ENCODE results near the gene STAMBP.
"Not testable (repeated sequence)": the region's sequence is repeated elsewhere in the genome, so short reads cannot be mapped to it uniquely, and the experiment has no call there.

The STAMBP gene

GRCh38 chr2:73894475-73894850, 65.7 kb downstream of the STAMBP start:
- DNase-seq (ENCODE audit: low read depth in 1 of 2, low spot score in 1 of 2): no peak
- no peak for TF ChIP-seq JUND (IDR thresholded peaks at IDR 0.05; ENCODE audit: low read depth)
- in situ Hi-C loops (cut with HindIII; ENCODE audit: low pct_unique_long_range_greater_than_20kb, low sequenced_read_pairs): no loop called here

GRCh38 chr2:73894877-73895276, 66.1 kb downstream of the STAMBP start:
- in situ Hi-C loops (cut with HindIII; ENCODE audit: low pct_unique_long_range_greater_than_20kb, low sequenced_read_pairs): no loop called here
- no peak for DNase-seq (ENCODE audit: low read depth in 1 of 2, low spot score in 1 of 2)
- TF ChIP-seq JUND (IDR thresholded peaks at IDR 0.05; ENCODE audit: low read depth): no peak

- in situ Hi-C loops (cut with HindIII; ENCODE audit: low pct_unique_long_range_greater_than_20kb, low sequenced_read_pairs): no loop called here
- DNase-seq (ENCODE audit: low read depth in 1 of 2, low spot score in 1 of 2): no peak
- no peak for TF ChIP-seq JUND (IDR thresholded peaks at IDR 0.05; ENCODE audit: low read depth)
Observed at GRCh38 chr2:73895473-73895872, 66.7 kb downstream of the STAMBP start.

GRCh38 chr2:73896362-73897239, 67.8 kb downstream of the STAMBP start:
- no peak for TF ChIP-seq JUND (IDR thresholded peaks at IDR 0.05; ENCODE audit: low read depth)
- in situ Hi-C loops (cut with HindIII; ENCODE audit: low pct_unique_long_range_greater_than_20kb, low sequenced_read_pairs): no loop called here
- no peak for DNase-seq (ENCODE audit: low read depth in 1 of 2, low spot score in 1 of 2)

GRCh38 chr2:73897240-73897583, 68.5 kb downstream of the STAMBP start:
- in situ Hi-C loops (cut with HindIII; ENCODE audit: low pct_unique_long_range_greater_than_20kb, low sequenced_read_pairs): no loop called here
- no peak for TF ChIP-seq JUND (IDR thresholded peaks at IDR 0.05; ENCODE audit: low read depth)
- no peak for DNase-seq (ENCODE audit: low read depth in 1 of 2, low spot score in 1 of 2)

- TF ChIP-seq JUND (IDR thresholded peaks at IDR 0.05; ENCODE audit: low read depth): no peak
- in situ Hi-C loops (cut with HindIII; ENCODE audit: low pct_unique_long_range_greater_than_20kb, low sequenced_read_pairs): no loop called here
- no peak for DNase-seq (ENCODE audit: low read depth in 1 of 2, low spot score in 1 of 2)
Observed at GRCh38 chr2:73897934-73898333, 69.2 kb downstream of the STAMBP start.

GRCh38 chr2:73899801-73900336, 71.1 kb downstream of the STAMBP start:
- in situ Hi-C loops (cut with HindIII; ENCODE audit: low pct_unique_long_range_greater_than_20kb, low sequenced_read_pairs): no loop called here
- DNase-seq (ENCODE audit: low read depth in 1 of 2, low spot score in 1 of 2): no peak
- TF ChIP-seq JUND (IDR thresholded peaks at IDR 0.05; ENCODE audit: low read depth): no peak

GRCh38 chr2:73901143-73901542, 72.4 kb downstream of the STAMBP start:
- in situ Hi-C loops (cut with HindIII; ENCODE audit: low pct_unique_long_range_greater_than_20kb, low sequenced_read_pairs): no loop called here
- TF ChIP-seq JUND (IDR thresholded peaks at IDR 0.05; ENCODE audit: low read depth): no peak
- DNase-seq (ENCODE audit: low read depth in 1 of 2, low spot score in 1 of 2): no peak

GRCh38 chr2:73902284-73902683, 73.5 kb downstream of the STAMBP start:
- DNase-seq (ENCODE audit: low read depth in 1 of 2, low spot score in 1 of 2): no peak
- in situ Hi-C loops (cut with HindIII; ENCODE audit: low pct_unique_long_range_greater_than_20kb, low sequenced_read_pairs): no loop called here
- no peak for TF ChIP-seq JUND (IDR thresholded peaks at IDR 0.05; ENCODE audit: low read depth)

GRCh38 chr2:73903313-73903712, 74.6 kb downstream of the STAMBP start:
- in situ Hi-C loops (cut with HindIII; ENCODE audit: low pct_unique_long_range_greater_than_20kb, low sequenced_read_pairs): no loop called here
- DNase-seq (ENCODE audit: low read depth in 1 of 2, low spot score in 1 of 2): no peak
- no peak for TF ChIP-seq JUND (IDR thresholded peaks at IDR 0.05; ENCODE audit: low read depth)

- in situ Hi-C loops (cut with HindIII; ENCODE audit: low pct_unique_long_range_greater_than_20kb, low sequenced_read_pairs); DNase-seq (ENCODE audit: low read depth in 1 of 2, low spot score in 1 of 2): not testable (repeated sequence)
Observed at GRCh38 chr2:73903949-73904613, 75.3 kb downstream of the STAMBP start.

GRCh38 chr2:73904952-73905351, 76.2 kb downstream of the STAMBP start:
- in situ Hi-C loops (cut with HindIII; ENCODE audit: low pct_unique_long_range_greater_than_20kb, low sequenced_read_pairs): no loop called here
- no peak for DNase-seq (ENCODE audit: low read depth in 1 of 2, low spot score in 1 of 2)

GRCh38 chr2:73906847-73907505, 78.2 kb downstream of the STAMBP start:
- in situ Hi-C loops (cut with HindIII; ENCODE audit: low pct_unique_long_range_greater_than_20kb, low sequenced_read_pairs): no loop called here
- no peak for TF ChIP-seq JUND (IDR thresholded peaks at IDR 0.05; ENCODE audit: low read depth)
- DNase-seq (ENCODE audit: low read depth in 1 of 2, low spot score in 1 of 2): no peak

More at GRCh38 chr2:73904952-73905351, 76.2 kb downstream of the STAMBP start:
- no peak for TF ChIP-seq JUND (IDR thresholded peaks at IDR 0.05; ENCODE audit: low read depth)
